HEK293 (cell line): Measurements from ENCODE around the gene IGF1R.

Experiments
- CTCF ChIA-PET: fragments of 350-600 bp; formaldehyde crosslinking; extraction: SDS; loops from one replicate; lab custom pipeline; 2021; ENCODE audit warnings: antibody characterized with exemption; lab: Yijun Ruan, JAX
- POLR2A ChIA-PET: fragments of 300-600 bp; formaldehyde crosslinking; extraction: SDS; loops from one replicate; lab custom pipeline; 2020; ENCODE audit warnings: antibody characterized with exemption, inconsistent platforms; lab: Yijun Ruan, JAX
- H3K27ac ChIP-seq: fragments of 200-500 bp; sonication (Bioruptor generic); 2 replicates; pipeline ENCODE4 v1.5.1; 2014; ENCODE audit warnings: low read depth, low read length, control low read depth, inconsistent platforms; ENCODE audit errors: extremely low read depth
- H3K36me3 ChIP-seq, 2 experiments: fragments of 200-500 bp in 1 of 2; sonication (Bioruptor generic) in 1 of 2; 1 replicate in 1 of 2; 2 replicates in 1 of 2; pipeline ENCODE4 v1.5.1; 2014 to 2017; ENCODE audit warnings: inconsistent platforms in 2 of 2, low read length in 2 of 2; ENCODE audit not compliant: control insufficient read depth in 2 of 2, insufficient read depth in 1 of 2
- H3K4me1 ChIP-seq: fragments of 200-500 bp; sonication (Bioruptor generic); 2 replicates; pipeline ENCODE4 v1.5.1; 2014; ENCODE audit warnings: mild to moderate bottlenecking, low read length, inconsistent platforms; ENCODE audit not compliant: control insufficient read depth, insufficient read depth
- H3K4me3 ChIP-seq: 2 replicates; pipeline ENCODE4 v1.5.1; 2011; ENCODE audit warnings: low read depth, mild to moderate bottlenecking, control low read depth, low read length, moderate library complexity
- H3K9me3 ChIP-seq: fragments of 200-500 bp; sonication (Bioruptor generic); 2 replicates; pipeline ENCODE4 v1.5.1; 2014; ENCODE audit warnings: low read depth, low read length, inconsistent platforms; ENCODE audit not compliant: control insufficient read depth, insufficient read depth
- BCL11B ChIP-seq: fragments of 450-650 bp; formaldehyde crosslinking; IDR thresholded peaks from 2 replicates; pipeline ENCODE4 v1.5.1; 2016; ENCODE audit warnings: low read depth, missing biosample characterization, missing genetic modification characterization
- REPIN1 ChIP-seq: fragments of 450-650 bp; formaldehyde crosslinking; IDR thresholded peaks from 2 replicates; pipeline ENCODE4 v1.5.1; 2017; ENCODE audit warnings: missing biosample characterization, missing genetic modification characterization, low read depth
- SCRT1 ChIP-seq: fragments of 450-650 bp; formaldehyde crosslinking; IDR thresholded peaks from 2 replicates; pipeline ENCODE4 v1.5.1; 2016; ENCODE audit warnings: missing biosample characterization, missing genetic modification characterization, borderline replicate concordance
- SCRT2 ChIP-seq: fragments of 450-650 bp; formaldehyde crosslinking; IDR thresholded peaks from 2 replicates; pipeline ENCODE4 v1.5.1; 2016; ENCODE audit warnings: missing biosample characterization, missing genetic modification characterization
- ZBTB1 ChIP-seq: fragments of 450-650 bp; formaldehyde crosslinking; IDR thresholded peaks from 2 replicates; pipeline ENCODE4 v1.5.1; 2016; ENCODE audit warnings: missing biosample characterization, missing genetic modification characterization
- ZBTB26 ChIP-seq: fragments of 450-650 bp; formaldehyde crosslinking; optimal IDR thresholded peaks from 2 replicates; pipeline ENCODE3; 2016; ENCODE audit warnings: missing biosample characterization, mild to moderate bottlenecking, missing genetic modification characterization
- ZNF146 ChIP-seq: fragments of 450-650 bp; formaldehyde crosslinking; IDR thresholded peaks from 2 replicates; pipeline ENCODE4 v1.5.1; 2016; ENCODE audit warnings: missing biosample characterization, missing genetic modification characterization
- ZNF175 ChIP-seq: fragments of 450-650 bp; formaldehyde crosslinking; IDR thresholded peaks from 2 replicates; pipeline ENCODE4 v1.5.1; 2016; ENCODE audit warnings: missing biosample characterization, missing genetic modification characterization
- ZNF19 ChIP-seq: fragments of 450-650 bp; formaldehyde crosslinking; IDR thresholded peaks from 2 replicates; pipeline ENCODE4; 2016; ENCODE audit warnings: missing biosample characterization, missing genetic modification characterization, low read depth
- ZNF335 ChIP-seq: fragments of 450-650 bp; formaldehyde crosslinking; conservative IDR thresholded peaks from 2 replicates; pipeline ENCODE4 v1.5.1; 2016; ENCODE audit warnings: missing biosample characterization, missing genetic modification characterization
- ZNF48 ChIP-seq: fragments of 450-650 bp; formaldehyde crosslinking; IDR thresholded peaks from 2 replicates; pipeline ENCODE4 v1.5.1; 2016; ENCODE audit warnings: missing biosample characterization, missing genetic modification characterization
- ZNF600 ChIP-seq: fragments of 450-650 bp; formaldehyde crosslinking; IDR thresholded peaks from 2 replicates; pipeline ENCODE4 v1.5.1; 2016; ENCODE audit warnings: missing biosample characterization, missing genetic modification characterization
- ZNF704 ChIP-seq: fragments of 450-650 bp; formaldehyde crosslinking; IDR thresholded peaks from 2 replicates; pipeline ENCODE4 v1.5.1; 2016; ENCODE audit warnings: missing biosample characterization, missing genetic modification characterization
- ZNF768 ChIP-seq: fragments of 450-650 bp; formaldehyde crosslinking; IDR thresholded peaks from 2 replicates; pipeline ENCODE4 v1.5.1; 2018; ENCODE audit warnings: missing biosample characterization, mild to moderate bottlenecking, missing genetic modification characterization
- ZSCAN18 ChIP-seq: fragments of 450-650 bp; formaldehyde crosslinking; IDR thresholded peaks from 2 replicates; pipeline ENCODE4 v1.5.1; 2016; ENCODE audit warnings: missing biosample characterization, missing genetic modification characterization

Gene IGF1R

GRCh38 chr15:98914626-98915025, 266.3 kb downstream of the IGF1R start:
- TF ChIP-seq ZNF600 (tag by site-specific recombination) (no peak), BCL11B (no peak), ZSCAN18 (tag by site-specific recombination) (no peak), REPIN1 (tag by site-specific recombination) (no peak), ZNF48 (no peak), ZBTB26 (tag by site-specific recombination) (no peak)
- Histone ChIP-seq H3K9me3 (no peaks in the 10 kb centered on the region), H3K4me3 (no peak overlapping the region), H3K4me1 (no peaks in the 10 kb centered on the region), H3K27ac (no peak overlapping the region), H3K36me3 (peaks cover 34 to 96% of the 10 kb centered on the region in 2 experiments)
- ChIA-PET CTCF (interaction anchor here (0.6 to 1.1 kb wide), 4 partner anchors 12 to 472 kb away, joined by 3 read pairs; no protein-coding TSS in a partner anchor), POLR2A (no interaction called here)

GRCh38 chr15:98916826-98917225, 268.5 kb downstream of the IGF1R start:
- no peak overlapping the region for H3K27ac ChIP-seq
- H3K4me3 ChIP-seq = no peak overlapping the region
- no peaks in the 10 kb centered on the region for H3K4me1 ChIP-seq
- ChIA-PET CTCF (interaction anchor here (0.8 to 1.1 kb wide), 3 partner anchors 12 to 397 kb away, joined by 3 to 4 read pairs (median 3); no protein-coding TSS in a partner anchor), POLR2A (no interaction called here)
- peaks cover 34 to 92% of the 10 kb centered on the region in 2 experiments for H3K36me3 ChIP-seq
- TF ChIP-seq ZNF175 (tag by site-specific recombination) (no peak), ZNF768 (no peak), ZBTB1 (no peak)
- no peaks in the 10 kb centered on the region for H3K9me3 ChIP-seq

DNA sequence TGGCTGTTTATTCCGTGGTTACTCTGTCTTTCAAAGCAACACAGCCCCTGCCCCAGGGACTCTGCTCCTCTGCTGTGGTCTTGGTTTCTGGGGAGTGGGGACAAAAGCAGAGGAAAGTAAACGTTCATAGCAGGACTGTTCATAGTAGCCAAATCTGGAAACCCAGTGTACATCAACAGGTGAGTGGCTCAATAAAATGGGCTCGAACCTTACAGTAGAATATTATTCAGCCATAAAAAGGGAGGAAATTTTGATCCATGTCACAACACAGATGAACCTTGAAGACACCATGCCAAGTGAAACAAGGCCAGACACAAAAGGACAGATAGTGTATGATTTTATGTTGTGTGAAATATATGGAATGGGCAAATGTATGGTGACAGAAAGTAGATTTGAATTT, 269.1 kb downstream of the IGF1R start:
- no peak overlapping the region for H3K27ac ChIP-seq
- H3K36me3 ChIP-seq = peaks cover 31 to 92% of the 10 kb centered on the region in 2 experiments
- TF ChIP-seq ZNF19 (tag by site-specific recombination) (no peak), SCRT1 (0 out of 2 replicates have a peak, but pooled peaks have one; percentile 33), SCRT2 (tag by site-specific recombination) (peak; percentile 73), ZNF146 (tag by site-specific recombination) (peak; percentile 54; the same call in 1 of the 2 replicates), ZNF335 (no peak), ZNF704 (tag by site-specific recombination) (no peak)
- CTCF ChIA-PET = interaction anchor here (0.8 kb wide), 1 partner anchor 314 kb away, joined by 3 read pairs; no protein-coding TSS in a partner anchor
- POLR2A ChIA-PET = no interaction called here
- H3K4me3 ChIP-seq = no peak overlapping the region
- no peaks in the 10 kb centered on the region for H3K4me1 ChIP-seq
- no peaks in the 10 kb centered on the region for H3K9me3 ChIP-seq
